ENCODE data around the gene COQ10B.

- TF ChIP-seq CTCF (conservative IDR thresholded peaks at IDR 0.05; ENCODE audit: low read depth, low read length) (no peak), EZH2 (IDR thresholded peaks at IDR 0.05; ENCODE audit: low read length, unreplicated experiment) (no peak), EZH2phosphoT487 (IDR thresholded peaks at IDR 0.05; ENCODE audit: borderline replicate concordance, low read length) (no peak)
Observed at GRCh38 chr2:197497326-197497725, 44.0 kb downstream of the COQ10B start.
